GM12878 (cell line): ENCODE results near the gene POLR3E.
"Not testable (repeated sequence)": the region's sequence is repeated elsewhere in the genome, so short reads cannot be mapped to it uniquely, and the experiment has no call there.

Experiments used
- CBX3 ChIP-seq: fragments of 200-600 bp; sonication (generic); IDR thresholded peaks from 2 replicates; pipeline ENCODE4 v1.6.1; 2016; ENCODE audit warnings: low read depth, borderline replicate concordance
- ESRRA ChIP-seq: IDR thresholded peaks from 2 replicates; pipeline ENCODE4 v1.6.1; 2012; ENCODE audit warnings: mild to moderate bottlenecking, low read length, improper control_type of control experiment
- POLR2AphosphoS2 ChIP-seq: IDR thresholded peaks from 2 replicates; pipeline ENCODE4 v1.6.1; 2011; ENCODE audit warnings: low read depth, mild to moderate bottlenecking, low read length, improper control_type of control experiment, moderate library complexity
- TF ChIP-seq, protein P1 (sequence below), 3 experiments: IDR thresholded peaks in 2 of 3; conservative IDR thresholded peaks in 1 of 3; 2 replicates each; pipeline ENCODE4 v1.5.1; 2011; ENCODE audit warnings: low read depth in 3 of 3, low read length in 3 of 3, mild to moderate bottlenecking in 3 of 3, control low read depth in 2 of 3, moderate library complexity in 2 of 3, inconsistent platforms in 1 of 3, mixed read lengths in 1 of 3; ENCODE audit not compliant: control insufficient read depth in 2 of 3, insufficient read depth in 1 of 3; ENCODE audit errors: extremely low read depth in 1 of 3

DNA sequence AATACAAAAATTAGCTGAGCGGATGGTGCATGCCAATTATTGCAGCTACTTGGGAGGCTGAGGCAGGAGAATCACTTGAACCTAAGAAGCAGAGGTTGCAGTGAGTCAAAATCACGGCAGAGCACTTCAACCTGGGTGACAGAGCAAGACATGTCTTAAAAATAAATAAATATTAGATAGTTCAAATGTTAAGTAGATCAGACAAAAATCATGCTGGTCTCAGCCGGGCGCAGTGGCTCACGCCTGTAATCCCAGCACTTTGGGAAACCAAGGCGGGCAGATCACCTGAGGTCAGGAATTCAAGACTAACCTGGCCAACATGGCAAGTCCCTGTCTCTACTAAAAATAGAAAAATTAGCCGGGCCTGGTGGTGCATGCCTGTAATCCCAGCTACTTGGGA, 4.2 kb downstream of the POLR3E start:
- TF ChIP-seq ESRRA, CBX3, POLR2AphosphoS2: not testable (repeated sequence)
- TF ChIP-seq, protein P1, sequence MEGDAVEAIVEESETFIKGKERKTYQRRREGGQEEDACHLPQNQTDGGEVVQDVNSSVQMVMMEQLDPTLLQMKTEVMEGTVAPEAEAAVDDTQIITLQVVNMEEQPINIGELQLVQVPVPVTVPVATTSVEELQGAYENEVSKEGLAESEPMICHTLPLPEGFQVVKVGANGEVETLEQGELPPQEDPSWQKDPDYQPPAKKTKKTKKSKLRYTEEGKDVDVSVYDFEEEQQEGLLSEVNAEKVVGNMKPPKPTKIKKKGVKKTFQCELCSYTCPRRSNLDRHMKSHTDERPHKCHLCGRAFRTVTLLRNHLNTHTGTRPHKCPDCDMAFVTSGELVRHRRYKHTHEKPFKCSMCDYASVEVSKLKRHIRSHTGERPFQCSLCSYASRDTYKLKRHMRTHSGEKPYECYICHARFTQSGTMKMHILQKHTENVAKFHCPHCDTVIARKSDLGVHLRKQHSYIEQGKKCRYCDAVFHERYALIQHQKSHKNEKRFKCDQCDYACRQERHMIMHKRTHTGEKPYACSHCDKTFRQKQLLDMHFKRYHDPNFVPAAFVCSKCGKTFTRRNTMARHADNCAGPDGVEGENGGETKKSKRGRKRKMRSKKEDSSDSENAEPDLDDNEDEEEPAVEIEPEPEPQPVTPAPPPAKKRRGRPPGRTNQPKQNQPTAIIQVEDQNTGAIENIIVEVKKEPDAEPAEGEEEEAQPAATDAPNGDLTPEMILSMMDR (IDR thresholded peaks at IDR 0.05 in 2 of 3, conservative IDR thresholded peaks at IDR 0.05 in 1 of 3; ENCODE audit: control insufficient read depth in 2 of 3, extremely low read depth in 1 of 3, insufficient read depth in 1 of 3, low read depth in 3 of 3, low read length in 3 of 3), result not testable (repeated sequence)
